Body of pancreas (tissue), 4 donors: ENCODE data around the gene NLGN1. TPM values are rescaled to one million over a fixed set of nuclear protein-coding genes. Genes with fewer than 3 reads are reported as not detected.
"Not testable (repeated sequence)": the region's sequence is repeated elsewhere in the genome, so short reads cannot be mapped to it uniquely, and the experiment has no call there.

ENCODE experiments used
- ATAC-seq: fragments of 150-250 bp; one replicate; pipeline ENCODE4 v1.9.1; 2016
- DNase-seq, 4 donors: peaks; one replicate each; pipeline ENCODE4 v3.0.0-alpha.2; 2019
- H3K27ac ChIP-seq, 4 donors: fragments of 200-600 bp; sonication (generic); 1 replicate in 3 of 4; 2 replicates in 1 of 4; pipeline versions ENCODE4 v1.5.1 to v1.6.1; 2016 to 2019; ENCODE audit warnings: mild to moderate bottlenecking in 1 of 4, mixed read lengths in 1 of 4, moderate library complexity in 1 of 4
- H3K27me3 ChIP-seq, 2 donors: fragments of 200-600 bp; sonication (generic); one replicate each; pipeline ENCODE4 v1.6.0; 2016; ENCODE audit warnings: mild to moderate bottlenecking in 1 of 2
- H3K36me3 ChIP-seq, 2 donors: fragments of 200-600 bp; sonication (generic); replicated peaks in 1 of 2; 2 replicates each; pipeline ENCODE4 v1.5.1; 2016; ENCODE audit warnings: low read depth in 2 of 2; ENCODE audit not compliant: insufficient read depth in 1 of 2
- H3K4me1 ChIP-seq: fragments of 200-600 bp; sonication (generic); one replicate; pipeline ENCODE4 v1.6.0; 2016
- H3K4me3 ChIP-seq, 2 donors: fragments of 200-600 bp; sonication (generic); 1 replicate in 1 of 2; 2 replicates in 1 of 2; pipeline ENCODE4 v1.5.1; 2016 to 2019
- H3K9me3 ChIP-seq, 3 donors: fragments of 200-600 bp; sonication (generic); 1 replicate in 2 of 3; 2 replicates in 1 of 3; pipeline ENCODE4 v1.5.1; 2016
- CTCF ChIP-seq, 7 experiments: fragments of 450-650 bp in 4 of 7; fragments of 200-600 bp in 3 of 7; sonication (generic) in 3 of 7; IDR thresholded peaks; one replicate each; pipeline ENCODE4 v1.5.1; 2016 to 2019; ENCODE audit warnings: antibody characterized with exemption in 7 of 7
- POLR2A ChIP-seq, 3 donors: fragments of 450-650 bp; IDR thresholded peaks; one replicate each; pipeline ENCODE4 v1.6.1; 2016; ENCODE audit warnings: antibody characterized with exemption in 3 of 3, mild to moderate bottlenecking in 2 of 3
- WGBS, 2 donors: methylation state at CpG; one replicate each; pipeline ENCODE4 v1.1.5; 2017; 5-methylcytosine and 5-hydroxymethylcytosine counted together
- intact Hi-C: fragments of 100-400 bp; cut with DNase I; formaldehyde crosslinking; loops from one replicate; pipeline ENCODE4 v1.15.1; 2023
- total RNA-seq, 2 donors: library from RNA; depleted of rRNA; stranded (reverse); fragments of >200 nt; gene quantifications; one replicate each; pipeline ENCODE4 v1.1.0, GENCODE V29; 2016

The NLGN1 gene
- total RNA-seq, 2 donors from 2014 or later: 0.52 to 1.3 TPM

GRCh38 chr3:174208161-174208560 is 810.6 kb downstream of the NLGN1 start:
- ATAC-seq (no peak), DNase-seq (no peak)
- H3K9me3 ChIP-seq: no peaks in the 10 kb centered on the region
- no peaks in the 10 kb centered on the region for H3K4me1 ChIP-seq
- WGBS, 2 donors: 71 to 79% methylated on average over 2 of the region's 2 CpGs
- H3K4me3 ChIP-seq: no peak overlapping the region
- no peaks in the 10 kb centered on the region for H3K36me3 ChIP-seq
- intact Hi-C loops: no loop called here
- no peak overlapping the region for H3K27ac ChIP-seq
- TF ChIP-seq POLR2A (IDR thresholded peaks at IDR 0.05) (no peak), CTCF (IDR thresholded peaks at IDR 0.05) (no peak)
- H3K27me3 ChIP-seq: no peaks in the 10 kb centered on the region

GRCh38 chr3:174211896-174212295 is 814.4 kb downstream of the NLGN1 start:
- intact Hi-C loops, H3K27me3 ChIP-seq, H3K4me3 ChIP-seq, H3K27ac ChIP-seq, DNase-seq, ATAC-seq, H3K36me3 ChIP-seq, H3K4me1 ChIP-seq, H3K9me3 ChIP-seq: not testable (repeated sequence)
- WGBS, 2 donors: 92 to 100% methylated on average over 5 to 22 of the region's 24 CpGs

- no peak for TF ChIP-seq CTCF (IDR thresholded peaks at IDR 0.05)
- no peak for TF ChIP-seq POLR2A (IDR thresholded peaks at IDR 0.05)
- DNase-seq: no peak
- intact Hi-C loops: no loop called here
- Histone ChIP-seq H3K27ac (no peak overlapping the region), H3K4me3 (no peak overlapping the region), H3K9me3 (no peaks in the 10 kb centered on the region), H3K27me3 (no peaks in the 10 kb centered on the region), H3K36me3 (no peaks in the 10 kb centered on the region), H3K4me1 (no peaks in the 10 kb centered on the region)
- WGBS, 2 donors: 56 to 67% methylated on average over 5 of the region's 5 CpGs
- no peak for ATAC-seq
These were observed 817.9 kb downstream of the NLGN1 start for GRCh38 chr3:174215456-174215855.

- no peak overlapping the region for H3K27ac ChIP-seq
- intact Hi-C loops: no loop called here
- no peaks in the 10 kb centered on the region for H3K9me3 ChIP-seq
- H3K4me1 ChIP-seq: no peaks in the 10 kb centered on the region
- DNase-seq (no peak), ATAC-seq (no peak)
- no peak overlapping the region for H3K4me3 ChIP-seq
- no peaks in the 10 kb centered on the region for H3K27me3 ChIP-seq
- TF ChIP-seq CTCF (IDR thresholded peaks at IDR 0.05) (no peak), POLR2A (IDR thresholded peaks at IDR 0.05) (no peak)
- H3K36me3 ChIP-seq: no peaks in the 10 kb centered on the region
- 75 to 85% methylated on average over 2 of the region's 2 CpGs for WGBS, 2 donors
These were observed 818.5 kb downstream of the NLGN1 start for GRCh38 chr3:174216019-174216418.

- no peaks in the 10 kb centered on the region for H3K4me1 ChIP-seq
- TF ChIP-seq CTCF (IDR thresholded peaks at IDR 0.05) (no peak), POLR2A (IDR thresholded peaks at IDR 0.05) (no peak)
- no peak overlapping the region for H3K4me3 ChIP-seq
- 71 to 77% methylated on average over 3 of the region's 3 CpGs for WGBS, 2 donors
- H3K9me3 ChIP-seq: no peaks in the 10 kb centered on the region
- no peak for DNase-seq
- intact Hi-C loops: no loop called here
- no peak overlapping the region for H3K27ac ChIP-seq
- ATAC-seq: no peak
- no peaks in the 10 kb centered on the region for H3K36me3 ChIP-seq
- no peaks in the 10 kb centered on the region for H3K27me3 ChIP-seq
These were observed 819.6 kb downstream of the NLGN1 start for GRCh38 chr3:174216946-174217718.
